Activated CD4-positive, alpha-beta T cell treated with anti-CD3 and anti-CD28 coated beads, Interleukin-10, Interleukin-2, amounts not matched to agents 100 ng/mL and 50 ng/mL, durations not matched to agents 16 hours and 8 hours (primary cell): ENCODE data around the gene POLR2J.

Experiments
- DNase-seq: peaks from one replicate; pipeline ENCODE4 v3.0.0-alpha.2; 2020

POLR2J gene

GRCh38 chr7:102434039-102434486 is 44.7 kb downstream of the POLR2J start:
- no peak for DNase-seq

GRCh38 chr7:102433219-102434038 is 45.3 kb downstream of the POLR2J start, which contains the start of gene ORAI2:
Gene ORAI2 (plus strand): TSS chr7:102433575. CDS start chr7:102438957, 5,382 bp downstream.
- DNase-seq, result peak; percentile 93

GRCh38 chr7:102432442-102433218 is 46.1 kb downstream of the POLR2J start:
- no peak for DNase-seq

GRCh38 chr7:102431617-102432298 is 47.0 kb downstream of the POLR2J start:
- peak; percentile 75 for DNase-seq

GRCh38 chr7:102429141-102429899 is 49.4 kb downstream of the POLR2J start:
- no peak for DNase-seq

- no peak for DNase-seq
Measured at GRCh38 chr7:102427019-102427405, 51.7 kb downstream of the POLR2J start.

- DNase-seq, result peak; percentile 93
Measured at GRCh38 chr7:102426268-102427018, 52.3 kb downstream of the POLR2J start.

- DNase-seq, result peak; percentile 94
Measured at GRCh38 chr7:102425639-102426267, 53.0 kb downstream of the POLR2J start.

GRCh38 chr7:102424787-102425218 is 53.9 kb downstream of the POLR2J start:
- DNase-seq, result no peak

- no peak for DNase-seq
Measured at GRCh38 chr7:102424129-102424551, 54.6 kb downstream of the POLR2J start.
